Colonic mucosa (tissue), 4 donors: Measurements from ENCODE around the gene NSMCE3. TPM values are rescaled to one million over a fixed set of nuclear protein-coding genes. Genes with fewer than 3 reads are reported as not detected.

Experiments used
- DNase-seq: peaks from one replicate; pipeline ENCODE4 v3.0.0-alpha.2; 2020
- H3K27ac ChIP-seq: fragments of 200-600 bp; one replicate; pipeline ENCODE4 v1.8.0; 2021
- H3K27me3 ChIP-seq: fragments of 200-600 bp; one replicate; pipeline ENCODE4 v1.8.0; 2021
- H3K36me3 ChIP-seq: fragments of 200-600 bp; one replicate; pipeline ENCODE4 v1.8.0; 2021
- H3K4me1 ChIP-seq: fragments of 200-600 bp; one replicate; pipeline ENCODE4 v1.8.0; 2021; ENCODE audit warnings: mild to moderate bottlenecking
- H3K4me3 ChIP-seq: fragments of 200-600 bp; one replicate; pipeline ENCODE4 v1.8.0; 2021
- H3K9ac ChIP-seq, 2 donors: one replicate each; pipeline ENCODE4 v1.7.0; 2013; ENCODE audit warnings: control low read depth in 2 of 2, low read depth in 2 of 2, low read length in 2 of 2
- H3K9me3 ChIP-seq: fragments of 200-600 bp; one replicate; pipeline ENCODE4 v1.8.0; 2021
- intact Hi-C: fragments of 100-400 bp; cut with DNase I; formaldehyde crosslinking; loops from one replicate; pipeline ENCODE4 v1.14.1; 2022
- total RNA-seq, 2 donors: library from RNA; stranded (reverse); fragmentation: NEBNext Ultra II Directional in 1 of 2; extraction: Animal tissue kit (Norgen Biotek cat#: 25700) in 1 of 2; gene quantifications; one replicate each; pipeline ENCODE4 v1.2.1, GENCODE V29; 2021
- TF ChIP-seq, protein P1 (sequence below): fragments of 200-600 bp; IDR thresholded peaks from one replicate; pipeline ENCODE4 v1.8.0; 2022; ENCODE audit warnings: antibody characterized with exemption, mild to moderate bottlenecking
- donor health status: healthy.
- donor health status: DM: no; HTN: no; CAD: no.
- donor health status: DM: no; HTN: no; CAD: no.

NSMCE3 gene
- total RNA-seq, 2 donors from 2014 or later, result 4.2 TPM

DNA sequence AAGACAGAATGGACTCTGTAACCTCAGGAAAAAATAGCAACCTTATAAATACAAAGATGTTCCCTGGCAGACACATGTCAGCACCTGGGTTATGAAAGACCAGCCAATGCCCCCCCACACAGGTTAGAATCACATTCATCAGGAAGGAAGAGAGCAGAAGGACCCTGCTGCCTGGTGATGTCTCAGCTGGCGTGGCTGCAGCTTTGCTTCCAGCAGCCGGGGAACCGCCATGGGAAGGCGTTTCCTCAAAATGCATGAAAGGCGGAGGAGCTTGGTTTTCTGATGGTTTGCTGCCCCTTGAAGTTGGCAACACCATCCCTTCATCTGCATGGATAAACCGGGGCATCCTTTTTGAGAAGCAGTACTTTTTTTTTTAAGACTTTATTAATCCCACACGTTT is 10.9 kb upstream of the NSMCE3 start:
- Histone ChIP-seq H3K9ac (no peak overlapping the region), H3K27me3 (no peaks in the 10 kb centered on the region), H3K36me3 (no peaks in the 10 kb centered on the region), H3K9me3 (no peaks in the 10 kb centered on the region), H3K4me3 (no peak overlapping the region), H3K27ac (no peak overlapping the region), H3K4me1 (no peaks in the 10 kb centered on the region)
- TF ChIP-seq, protein P1, sequence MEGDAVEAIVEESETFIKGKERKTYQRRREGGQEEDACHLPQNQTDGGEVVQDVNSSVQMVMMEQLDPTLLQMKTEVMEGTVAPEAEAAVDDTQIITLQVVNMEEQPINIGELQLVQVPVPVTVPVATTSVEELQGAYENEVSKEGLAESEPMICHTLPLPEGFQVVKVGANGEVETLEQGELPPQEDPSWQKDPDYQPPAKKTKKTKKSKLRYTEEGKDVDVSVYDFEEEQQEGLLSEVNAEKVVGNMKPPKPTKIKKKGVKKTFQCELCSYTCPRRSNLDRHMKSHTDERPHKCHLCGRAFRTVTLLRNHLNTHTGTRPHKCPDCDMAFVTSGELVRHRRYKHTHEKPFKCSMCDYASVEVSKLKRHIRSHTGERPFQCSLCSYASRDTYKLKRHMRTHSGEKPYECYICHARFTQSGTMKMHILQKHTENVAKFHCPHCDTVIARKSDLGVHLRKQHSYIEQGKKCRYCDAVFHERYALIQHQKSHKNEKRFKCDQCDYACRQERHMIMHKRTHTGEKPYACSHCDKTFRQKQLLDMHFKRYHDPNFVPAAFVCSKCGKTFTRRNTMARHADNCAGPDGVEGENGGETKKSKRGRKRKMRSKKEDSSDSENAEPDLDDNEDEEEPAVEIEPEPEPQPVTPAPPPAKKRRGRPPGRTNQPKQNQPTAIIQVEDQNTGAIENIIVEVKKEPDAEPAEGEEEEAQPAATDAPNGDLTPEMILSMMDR, result no peak
- DNase-seq, result no peak
- intact Hi-C loops, result no loop called here

DNA sequence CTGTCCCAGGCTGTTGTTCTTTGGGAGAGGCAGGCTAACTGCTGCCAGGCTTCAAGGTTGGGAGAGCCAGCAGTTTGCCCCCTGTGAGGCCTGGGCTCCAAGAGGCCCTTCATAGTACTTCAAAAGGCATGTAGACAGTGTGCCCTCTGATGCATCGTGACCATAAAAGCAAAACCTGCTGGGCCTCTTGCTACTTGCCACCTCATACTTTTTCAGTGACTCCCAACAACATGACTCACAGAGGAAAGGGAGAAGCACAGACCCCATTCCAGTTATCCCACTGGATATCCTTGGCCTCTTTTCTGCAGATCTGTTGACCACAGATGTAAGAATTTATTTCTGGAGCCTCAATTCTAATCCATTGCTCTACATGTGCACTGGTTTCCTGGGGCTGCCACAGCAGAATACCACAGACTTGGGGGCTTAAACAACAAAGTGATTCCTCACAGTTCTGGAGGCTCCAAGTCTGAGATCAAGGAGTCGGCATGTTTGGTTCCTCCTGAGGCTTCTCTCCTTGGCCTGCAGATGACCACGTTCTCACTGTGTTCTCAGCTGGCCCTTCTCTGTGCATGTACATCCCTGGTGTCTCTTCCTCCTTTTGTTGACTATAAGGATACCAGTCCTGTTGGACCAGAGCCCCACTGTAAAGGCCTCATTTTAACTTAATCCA is 8.9 kb upstream of the NSMCE3 start:
- Histone ChIP-seq H3K27ac (no peak overlapping the region), H3K9ac (no peak overlapping the region), H3K4me1 (no peaks in the 10 kb centered on the region), H3K9me3 (no peaks in the 10 kb centered on the region), H3K27me3 (no peaks in the 10 kb centered on the region), H3K36me3 (no peaks in the 10 kb centered on the region), H3K4me3 (no peak overlapping the region)
- intact Hi-C loops, result no loop called here
- no peak for DNase-seq
- TF ChIP-seq, protein P1, result no peak

DNA sequence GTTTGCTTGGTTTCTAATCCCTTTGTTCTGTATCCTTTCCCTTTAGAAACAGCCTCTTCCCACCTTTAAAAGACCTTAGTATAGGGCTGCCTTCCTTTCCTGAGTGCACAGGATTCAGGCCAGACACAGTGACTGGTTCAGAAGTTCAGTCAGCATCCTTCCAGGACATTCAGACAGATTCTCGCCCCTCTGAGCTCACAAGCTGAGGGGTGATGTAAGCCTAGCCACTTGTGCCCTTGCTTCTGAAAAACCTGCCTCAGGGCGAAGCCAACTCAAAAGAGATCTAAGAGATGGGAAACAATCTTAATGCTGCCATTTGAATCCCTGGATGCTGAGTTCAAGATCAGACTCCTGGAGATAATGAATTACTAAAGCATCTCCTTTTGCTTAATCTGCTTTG is 6.7 kb upstream of the NSMCE3 start:
- no peak for DNase-seq
- intact Hi-C loops, result no loop called here
- H3K4me1 ChIP-seq, result no peaks in the 10 kb centered on the region
- no peaks in the 10 kb centered on the region for H3K27me3 ChIP-seq
- no peaks in the 10 kb centered on the region for H3K9me3 ChIP-seq
- H3K9ac ChIP-seq, result no peak overlapping the region
- no peak overlapping the region for H3K4me3 ChIP-seq
- no peak overlapping the region for H3K27ac ChIP-seq
- H3K36me3 ChIP-seq, result no peaks in the 10 kb centered on the region
- TF ChIP-seq, protein P1, result no peak

DNA sequence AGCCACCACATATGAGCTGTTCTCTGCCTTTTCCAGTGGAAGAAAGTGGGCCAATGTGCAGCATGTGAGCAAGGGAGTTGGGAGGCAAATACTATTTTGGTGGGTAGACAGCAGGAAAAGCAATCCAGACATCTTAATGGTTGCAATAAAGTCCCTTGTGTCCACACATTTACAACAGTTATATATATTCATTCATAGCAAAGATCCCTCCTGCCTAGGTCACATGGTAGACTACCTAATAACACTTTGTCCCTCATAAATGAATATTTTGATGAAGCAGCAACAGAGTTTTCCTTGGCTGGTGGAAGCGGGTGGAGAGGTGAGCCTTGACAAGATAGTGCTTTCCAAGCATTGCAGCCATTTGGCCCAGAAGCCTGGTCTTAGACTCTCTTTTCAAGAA is 6.2 kb upstream of the NSMCE3 start:
- H3K4me1 ChIP-seq, result no peaks in the 10 kb centered on the region
- H3K4me3 ChIP-seq, result no peak overlapping the region
- TF ChIP-seq, protein P1, result no peak
- H3K27me3 ChIP-seq, result no peaks in the 10 kb centered on the region
- no peak overlapping the region for H3K27ac ChIP-seq
- intact Hi-C loops, result no loop called here
- H3K9me3 ChIP-seq, result no peaks in the 10 kb centered on the region
- H3K9ac ChIP-seq, result no peak overlapping the region
- no peak for DNase-seq
- no peaks in the 10 kb centered on the region for H3K36me3 ChIP-seq

DNA sequence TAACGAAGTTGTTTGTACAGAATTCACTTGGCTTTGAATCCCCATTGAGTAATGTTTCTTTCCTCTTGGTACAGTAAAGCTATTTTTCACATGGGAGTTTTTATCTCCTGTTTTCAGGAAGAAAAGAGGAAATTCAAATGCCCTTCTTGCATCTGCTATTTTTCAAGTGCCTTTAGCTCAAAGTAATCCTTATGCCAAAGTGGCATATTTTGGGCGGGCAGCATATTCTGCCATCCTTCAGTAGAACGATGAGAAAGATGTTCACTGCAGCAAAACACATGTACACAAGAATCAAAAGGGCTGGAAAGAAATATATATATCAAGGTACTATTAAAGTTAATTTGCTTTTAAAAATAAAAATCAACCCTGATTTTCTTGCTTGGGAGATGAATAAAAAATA is 5.3 kb upstream of the NSMCE3 start:
- H3K9me3 ChIP-seq, result no peaks in the 10 kb centered on the region
- no peaks in the 10 kb centered on the region for H3K27me3 ChIP-seq
- TF ChIP-seq, protein P1, result no peak
- H3K4me1 ChIP-seq, result no peaks in the 10 kb centered on the region
- no peaks in the 10 kb centered on the region for H3K36me3 ChIP-seq
- no peak for DNase-seq
- no peak overlapping the region for H3K4me3 ChIP-seq
- no peak overlapping the region for H3K9ac ChIP-seq
- intact Hi-C loops, result no loop called here
- H3K27ac ChIP-seq, result no peak overlapping the region
